ENCODE measurements around the gene SPINT2.

SPINT2 gene

DNA sequence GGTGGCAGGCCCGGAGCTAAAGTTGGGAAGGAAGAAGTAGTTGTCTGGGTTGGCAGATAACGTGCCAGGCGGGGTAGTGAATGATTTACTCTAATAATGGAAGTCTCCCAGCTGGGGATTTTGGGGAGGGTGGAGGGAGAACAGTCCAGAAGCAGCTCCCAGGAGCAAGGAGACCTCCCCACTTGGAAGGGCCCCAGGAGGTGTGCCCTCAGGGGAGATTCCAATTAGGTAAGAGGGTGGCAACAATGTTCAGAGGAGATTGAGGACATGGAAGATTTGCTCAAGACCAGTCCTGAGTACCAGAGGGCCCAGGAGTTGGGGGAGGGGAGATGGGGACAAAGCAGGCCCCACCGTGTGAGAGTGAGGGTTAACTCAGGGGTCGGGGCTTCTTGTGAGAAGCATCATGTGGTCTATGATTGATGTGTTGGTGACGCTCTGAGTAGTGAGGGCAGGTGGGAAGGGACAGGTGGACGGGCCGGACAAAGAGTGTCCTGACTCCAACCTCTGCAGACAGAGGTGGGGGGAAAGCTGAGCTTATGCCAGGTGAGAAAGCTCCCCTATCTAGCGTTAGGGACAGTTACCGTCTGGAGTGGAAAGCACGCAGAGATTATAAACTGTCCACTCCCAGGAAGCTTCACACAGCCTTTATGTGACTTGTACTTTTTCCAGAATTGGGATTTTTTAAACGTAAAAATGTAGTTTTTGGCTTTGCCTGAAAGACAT, 3.5 kb downstream of the SPINT2 start:
- no peak for DNase-seq (ENCODE audit: low spot score)

- no peak for DNase-seq (ENCODE audit: low spot score)
These were observed 4.2 kb downstream of the SPINT2 start for GRCh38 chr19:38268539-38268938.

DNA sequence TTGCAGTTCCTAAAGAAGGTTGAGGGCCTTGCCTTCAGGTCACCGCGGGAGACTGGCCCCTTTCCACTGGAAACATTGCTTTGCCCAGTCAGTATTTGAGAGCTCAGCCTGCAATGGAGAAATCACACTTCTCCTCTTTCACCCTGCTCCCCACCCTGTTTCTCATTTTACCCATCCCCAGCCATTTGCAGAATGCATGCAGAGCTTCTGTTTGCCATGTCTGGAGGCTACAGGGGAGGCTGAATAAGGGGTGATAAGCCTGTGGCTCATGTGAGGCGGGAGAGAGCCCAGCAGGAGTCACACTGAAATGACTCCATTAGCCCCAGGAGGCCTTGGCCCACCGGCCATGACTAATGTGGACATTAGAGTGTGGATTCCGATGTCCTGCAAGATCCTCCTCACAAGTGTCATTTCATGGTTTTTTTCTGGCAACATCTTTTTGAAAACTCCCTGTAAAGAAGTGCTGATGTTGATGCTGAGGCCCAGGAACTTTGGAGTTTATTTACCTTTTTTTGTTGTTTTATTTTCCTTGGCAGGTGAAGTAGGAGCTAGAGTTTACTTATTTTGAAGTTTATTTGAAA, 6.3 kb downstream of the SPINT2 start:
- peak; percentile 34 for DNase-seq (ENCODE audit: low spot score)

DNA sequence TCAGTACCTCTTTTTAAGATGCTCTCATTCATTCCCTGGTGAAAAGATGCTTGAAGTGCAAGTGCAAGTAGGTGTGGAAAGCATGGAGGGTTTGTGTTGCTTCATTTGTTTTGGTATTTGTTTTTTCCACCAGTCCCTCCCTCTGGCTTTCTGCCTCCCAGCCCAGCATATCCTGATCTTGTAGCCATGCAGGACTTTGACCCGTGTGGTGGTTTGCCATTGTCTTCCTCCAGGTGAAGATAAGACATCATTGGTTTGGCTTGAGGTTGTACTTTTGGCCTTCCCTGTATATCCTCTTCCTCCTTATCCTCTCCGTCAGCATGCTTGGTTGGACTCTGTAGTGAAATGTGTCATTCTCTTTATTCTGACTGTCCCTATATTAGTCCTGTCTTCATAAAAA, 9.1 kb downstream of the SPINT2 start:
- no peak for DNase-seq (ENCODE audit: low spot score)

- no peak for DNase-seq (ENCODE audit: low spot score)
These were observed 10.4 kb downstream of the SPINT2 start for GRCh38 chr19:38274739-38275138.

GRCh38 chr19:38276942-38277517, 12.7 kb downstream of the SPINT2 start:
- DNase-seq (ENCODE audit: low spot score), result no peak

GRCh38 chr19:38277549-38277948, 13.2 kb downstream of the SPINT2 start:
- DNase-seq (ENCODE audit: low spot score), result no peak

- no peak for DNase-seq (ENCODE audit: low spot score)
These were observed 13.8 kb downstream of the SPINT2 start for GRCh38 chr19:38277969-38278680.

GRCh38 chr19:38278751-38279150, 14.4 kb downstream of the SPINT2 start:
- no peak for DNase-seq (ENCODE audit: low spot score)

- no peak for DNase-seq (ENCODE audit: low spot score)
These were observed 15.9 kb downstream of the SPINT2 start for GRCh38 chr19:38280030-38280921.

DNA sequence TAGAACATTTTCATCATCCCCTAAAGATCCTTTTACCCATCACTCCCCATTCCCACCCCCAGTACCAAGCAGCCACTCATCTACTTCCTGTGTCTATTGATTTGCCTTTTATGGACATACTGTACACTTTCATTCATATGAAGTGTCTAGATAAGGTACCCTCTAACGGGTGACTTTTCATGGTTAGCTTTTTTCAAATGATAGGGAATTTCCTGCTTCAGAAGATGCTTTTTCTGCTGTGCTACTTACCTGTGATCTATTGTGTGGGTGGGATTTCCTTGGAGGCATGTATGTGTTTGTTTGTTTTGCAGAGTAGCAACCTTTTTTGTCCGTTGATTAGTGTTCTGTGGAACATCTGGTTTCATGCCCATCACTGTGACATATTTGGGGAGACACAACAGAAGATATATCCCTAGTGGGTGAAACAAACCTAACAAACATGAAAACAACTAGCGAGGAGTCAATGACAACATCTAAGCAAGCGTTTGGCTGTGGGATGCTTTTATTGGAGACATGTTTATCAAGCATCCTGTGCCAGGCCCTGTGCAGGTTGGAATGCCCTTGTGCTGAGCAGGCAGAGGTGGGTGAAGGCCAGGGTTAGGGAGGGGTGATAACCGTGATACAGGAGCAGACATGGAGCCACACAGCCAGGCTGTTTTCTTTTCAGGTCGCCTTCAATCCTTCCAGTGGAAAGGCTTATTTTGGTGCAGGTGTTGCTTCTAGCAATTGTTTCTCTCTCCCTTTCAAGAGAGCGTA, 17.6 kb downstream of the SPINT2 start:
- no peak for DNase-seq (ENCODE audit: low spot score)

DNA sequence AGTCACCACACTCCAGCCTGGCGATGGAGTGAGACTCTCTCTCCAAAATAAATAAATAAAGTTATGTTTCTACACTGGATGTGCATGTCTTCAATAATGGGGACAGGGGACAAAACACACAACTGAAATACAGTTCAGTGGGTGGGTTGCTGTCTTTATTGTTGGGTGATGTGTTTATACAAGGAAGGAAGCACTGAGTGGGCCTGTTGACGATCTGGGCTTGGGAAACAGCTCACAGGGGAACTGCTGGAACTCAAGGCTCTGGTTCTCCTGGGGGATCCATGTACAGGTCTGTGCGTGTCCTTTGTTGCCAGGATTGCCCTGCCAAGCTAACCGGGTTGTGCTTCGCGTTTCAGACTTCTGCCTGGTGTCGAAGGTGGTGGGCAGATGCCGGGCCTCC, 18.9 kb downstream of the SPINT2 start:
- no peak for DNase-seq (ENCODE audit: low spot score)

DNA sequence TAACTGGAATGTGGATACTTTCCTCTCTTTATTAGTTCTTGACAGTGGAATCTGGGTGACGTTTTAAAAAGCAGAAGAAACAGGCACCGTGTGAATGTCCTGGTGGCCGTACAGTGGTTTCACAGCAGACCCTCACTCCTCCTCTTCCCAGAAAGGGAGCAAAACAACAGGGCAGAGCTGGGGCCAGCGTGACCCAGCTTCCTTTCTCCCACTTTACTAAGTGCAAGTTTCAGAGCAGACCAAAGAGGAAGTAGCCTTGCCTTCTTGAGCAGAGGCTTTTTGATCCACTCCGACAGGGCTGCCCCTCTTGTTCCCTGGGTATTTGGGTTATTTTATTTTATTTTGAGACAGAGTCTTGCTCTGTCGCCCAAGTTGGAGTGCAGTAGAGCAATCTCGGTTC, 20.0 kb downstream of the SPINT2 start:
- DNase-seq (ENCODE audit: low spot score), result no peak

DNA sequence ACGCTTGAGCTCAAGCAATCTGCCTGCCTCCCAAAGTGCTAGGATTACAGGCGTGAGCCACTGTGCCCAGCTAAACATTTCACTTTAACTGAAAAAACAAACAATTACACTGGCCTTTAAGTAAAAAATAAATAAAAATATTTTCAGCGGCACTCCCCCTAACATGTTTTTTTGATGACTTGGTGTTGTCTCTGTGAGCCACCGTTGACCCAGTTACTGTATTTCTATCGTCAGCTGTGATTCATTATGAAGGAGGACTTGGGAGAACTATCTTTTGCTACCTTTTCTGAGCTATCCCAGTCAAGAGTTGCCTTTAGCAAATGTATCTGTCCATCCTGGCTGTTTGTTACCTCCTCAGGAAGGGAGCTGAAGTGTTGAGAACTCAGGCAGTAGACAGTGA, 21.2 kb downstream of the SPINT2 start:
- no peak for DNase-seq (ENCODE audit: low spot score)

DNA sequence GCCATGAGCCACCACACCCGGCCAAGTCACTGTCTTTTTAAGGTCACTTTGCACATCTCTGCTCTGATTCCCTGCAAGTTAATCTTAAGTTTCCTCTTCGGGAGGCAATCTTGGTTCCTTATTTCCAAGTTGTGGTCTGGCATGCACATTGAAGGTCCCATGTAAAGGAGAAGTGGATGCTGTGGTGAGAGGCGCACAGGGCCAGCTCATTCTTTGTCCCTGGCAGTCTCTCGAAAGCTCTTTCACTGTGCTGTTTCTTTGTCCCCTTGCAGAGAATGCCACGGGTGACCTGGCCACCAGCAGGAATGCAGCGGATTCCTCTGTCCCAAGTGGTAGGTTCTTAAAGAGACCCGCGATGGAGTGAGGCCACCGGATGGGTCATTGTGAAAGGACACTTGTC, 23.2 kb downstream of the SPINT2 start:
- DNase-seq (ENCODE audit: low spot score), result no peak

DNA sequence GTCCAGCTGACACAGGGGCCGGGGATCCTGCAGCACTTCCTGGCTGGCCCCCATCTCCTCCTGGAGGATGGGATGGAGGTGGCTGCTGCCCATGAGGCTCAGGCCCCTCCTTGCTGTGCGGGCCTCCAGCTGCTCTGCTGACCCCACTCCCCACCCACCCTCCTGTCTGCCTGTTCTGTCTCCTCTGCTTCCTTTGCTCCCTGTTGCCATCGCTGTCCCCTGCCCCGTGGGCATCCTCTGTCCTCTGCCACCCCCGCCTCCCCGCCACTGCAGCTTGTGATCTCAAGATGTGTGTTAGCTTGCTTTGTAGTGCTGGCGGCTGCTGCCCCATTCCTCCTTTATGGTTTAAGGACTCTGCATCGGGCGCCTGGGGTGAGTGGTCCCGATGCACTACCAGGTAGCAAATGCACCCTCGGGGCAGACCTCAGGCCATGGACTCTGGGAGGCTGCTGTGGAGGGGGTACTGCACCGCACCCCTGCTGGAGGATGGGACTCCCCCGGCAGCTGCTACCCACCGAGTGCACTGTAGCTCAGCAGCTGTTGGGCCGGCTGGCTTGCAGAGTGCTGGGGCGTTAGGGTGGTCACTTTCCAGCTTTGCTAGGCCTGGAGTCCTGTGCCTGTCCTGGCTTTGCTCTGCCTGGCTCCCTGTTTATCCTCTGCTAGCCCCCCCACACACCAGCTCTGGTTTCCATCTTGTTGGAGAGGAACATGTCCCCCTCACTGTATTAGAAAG, 23.9 kb downstream of the SPINT2 start:
- no peak for DNase-seq (ENCODE audit: low spot score)

DNA sequence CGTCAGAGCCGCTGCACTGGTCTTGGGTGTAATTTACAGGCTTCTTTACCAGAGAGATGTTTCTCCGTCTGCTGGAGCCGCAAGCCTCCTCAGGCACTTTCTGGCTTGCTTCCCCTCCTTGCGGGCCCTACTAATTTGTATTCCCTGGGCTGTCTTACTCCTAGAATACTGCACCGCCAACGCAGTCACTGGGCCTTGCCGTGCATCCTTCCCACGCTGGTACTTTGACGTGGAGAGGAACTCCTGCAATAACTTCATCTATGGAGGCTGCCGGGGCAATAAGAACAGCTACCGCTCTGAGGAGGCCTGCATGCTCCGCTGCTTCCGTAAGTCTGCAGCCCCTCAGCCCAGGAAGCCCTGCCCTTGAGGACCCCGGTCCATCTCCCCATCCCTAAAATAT, 25.6 kb downstream of the SPINT2 start:
- no peak for DNase-seq (ENCODE audit: low spot score)

DNA sequence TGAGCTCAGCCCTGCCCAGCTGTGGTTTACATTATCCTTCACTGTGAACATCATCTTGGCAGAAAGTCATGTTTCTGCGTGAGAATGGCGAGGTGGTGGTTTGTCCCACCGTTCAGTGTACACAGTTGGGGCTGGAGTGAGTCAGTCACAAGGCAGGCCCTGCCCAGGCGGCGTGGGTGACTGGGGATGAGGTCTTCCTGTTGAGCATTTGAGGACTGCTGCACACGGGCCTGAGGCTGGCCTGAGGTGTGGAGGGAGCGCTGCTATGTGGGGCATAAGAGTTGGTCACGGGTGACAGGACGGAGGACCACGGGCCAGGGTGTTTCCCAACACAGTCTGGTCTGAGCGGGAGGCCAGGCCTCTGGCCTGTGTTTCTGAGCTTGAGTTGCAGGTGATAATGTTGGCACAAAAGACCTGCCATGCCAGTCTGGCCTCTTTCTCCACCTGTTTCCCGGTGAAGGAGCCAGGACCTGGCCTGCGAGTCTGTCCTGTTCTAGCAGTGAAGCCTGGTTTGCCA, 26.3 kb downstream of the SPINT2 start:
- no peak for DNase-seq (ENCODE audit: low spot score)

DNA sequence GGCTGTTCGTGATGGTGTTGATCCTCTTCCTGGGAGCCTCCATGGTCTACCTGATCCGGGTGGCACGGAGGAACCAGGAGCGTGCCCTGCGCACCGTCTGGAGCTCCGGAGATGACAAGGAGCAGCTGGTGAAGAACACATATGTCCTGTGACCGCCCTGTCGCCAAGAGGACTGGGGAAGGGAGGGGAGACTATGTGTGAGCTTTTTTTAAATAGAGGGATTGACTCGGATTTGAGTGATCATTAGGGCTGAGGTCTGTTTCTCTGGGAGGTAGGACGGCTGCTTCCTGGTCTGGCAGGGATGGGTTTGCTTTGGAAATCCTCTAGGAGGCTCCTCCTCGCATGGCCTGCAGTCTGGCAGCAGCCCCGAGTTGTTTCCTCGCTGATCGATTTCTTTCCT, 27.5 kb downstream of the SPINT2 start:
- DNase-seq (ENCODE audit: low spot score), result no peak

DNA sequence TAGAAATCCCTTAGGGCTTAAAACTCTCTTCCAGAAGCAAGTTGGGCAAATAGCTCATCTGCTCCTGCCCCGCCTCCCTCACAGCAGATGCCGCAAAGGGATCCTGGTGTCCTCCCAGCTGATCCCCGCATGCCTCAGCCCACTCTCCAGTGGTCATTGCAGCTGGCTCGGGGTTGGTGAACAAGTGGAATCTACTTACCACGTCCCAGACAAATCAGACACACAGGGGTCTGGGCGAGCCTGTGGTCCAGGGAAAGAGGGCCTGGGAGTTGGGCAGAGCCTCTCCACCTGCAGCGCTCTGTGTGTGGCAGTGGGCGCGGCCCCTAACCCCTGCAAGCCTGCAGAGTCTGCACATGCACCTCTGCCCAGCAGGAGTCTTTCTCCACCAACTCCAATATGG, 28.9 kb downstream of the SPINT2 start:
- DNase-seq (ENCODE audit: low spot score), result no peak
